ENCODE results near the gene NRCAM. TPM values are rescaled to one million over a fixed set of nuclear protein-coding genes. Genes with fewer than 3 reads are reported as not detected.
"Not testable (repeated sequence)": the region's sequence is repeated elsewhere in the genome, so short reads cannot be mapped to it uniquely, and the experiment has no call there.

The NRCAM gene
- total RNA-seq, 1 donor from 2014 or later, result not detected

GRCh38 chr7:108284349-108285002 is 171.8 kb downstream of the NRCAM start:
- peak overlapping the region; percentile 1 for H3K27ac Mint-ChIP-seq
- H3K4me3 Mint-ChIP-seq, result no peak overlapping the region
- no peaks in the 10 kb centered on the region for H3K36me3 Mint-ChIP-seq (ENCODE audit: low read depth)
- intact Hi-C loops (cut with micrococcal nuclease), result no loop called here
- H3K9me3 Mint-ChIP-seq, result no peaks in the 10 kb centered on the region
- no peak for DNase-seq
- peaks cover 6% of the 10 kb centered on the region for H3K27me3 Mint-ChIP-seq
- peaks cover 6% of the 10 kb centered on the region for H3K4me1 Mint-ChIP-seq

GRCh38 chr7:108283252-108283651 is 173.0 kb downstream of the NRCAM start:
- H3K4me3 Mint-ChIP-seq, result no peak overlapping the region
- peaks cover 6% of the 10 kb centered on the region for H3K4me1 Mint-ChIP-seq
- no peaks in the 10 kb centered on the region for H3K9me3 Mint-ChIP-seq
- no peak for DNase-seq
- no peaks in the 10 kb centered on the region for H3K36me3 Mint-ChIP-seq (ENCODE audit: low read depth)
- peaks cover 6% of the 10 kb centered on the region for H3K27me3 Mint-ChIP-seq
- no peak overlapping the region for H3K27ac Mint-ChIP-seq
- intact Hi-C loops (cut with micrococcal nuclease), result no loop called here

- no peak for DNase-seq
Observed at GRCh38 chr7:108282427-108282996, 173.7 kb downstream of the NRCAM start.

GRCh38 chr7:108280136-108280535 is 176.1 kb downstream of the NRCAM start:
- Mint-ChIP-seq H3K36me3 (ENCODE audit: low read depth) (no peaks in the 10 kb centered on the region), H3K27me3 (peaks cover 5% of the 10 kb centered on the region), H3K9me3 (peaks cover 6% of the 10 kb centered on the region), H3K4me3 (no peak overlapping the region), H3K4me1 (peaks cover 6% of the 10 kb centered on the region), H3K27ac (no peak overlapping the region)
- no peak for DNase-seq
- intact Hi-C loops (cut with micrococcal nuclease), result no loop called here

More at GRCh38 chr7:108282427-108282996, 173.7 kb downstream of the NRCAM start:
- intact Hi-C loops (cut with micrococcal nuclease), result no loop called here
- H3K4me3 Mint-ChIP-seq, result no peak overlapping the region
- H3K27ac Mint-ChIP-seq, result no peak overlapping the region
- peaks cover 6% of the 10 kb centered on the region for H3K27me3 Mint-ChIP-seq
- no peaks in the 10 kb centered on the region for H3K9me3 Mint-ChIP-seq
- peaks cover 6% of the 10 kb centered on the region for H3K4me1 Mint-ChIP-seq
- H3K36me3 Mint-ChIP-seq (ENCODE audit: low read depth), result no peaks in the 10 kb centered on the region

- no peak for DNase-seq
- H3K27ac Mint-ChIP-seq, result no peak overlapping the region
- H3K4me3 Mint-ChIP-seq, result no peak overlapping the region
- H3K27me3 Mint-ChIP-seq, result no peaks in the 10 kb centered on the region
- H3K4me1 Mint-ChIP-seq, result no peaks in the 10 kb centered on the region
- intact Hi-C loops (cut with micrococcal nuclease), result no loop called here
- peaks cover 6% of the 10 kb centered on the region for H3K9me3 Mint-ChIP-seq
- H3K36me3 Mint-ChIP-seq (ENCODE audit: low read depth), result no peaks in the 10 kb centered on the region
Observed at GRCh38 chr7:108278776-108279175, 177.5 kb downstream of the NRCAM start.

GRCh38 chr7:108278281-108278680 is 178.0 kb downstream of the NRCAM start:
- no peak overlapping the region for H3K4me3 Mint-ChIP-seq
- H3K9me3 Mint-ChIP-seq, result peaks cover 6% of the 10 kb centered on the region
- no peaks in the 10 kb centered on the region for H3K36me3 Mint-ChIP-seq (ENCODE audit: low read depth)
- no peaks in the 10 kb centered on the region for H3K4me1 Mint-ChIP-seq
- intact Hi-C loops (cut with micrococcal nuclease), result no loop called here
- no peaks in the 10 kb centered on the region for H3K27me3 Mint-ChIP-seq
- no peak for DNase-seq
- no peak overlapping the region for H3K27ac Mint-ChIP-seq

- intact Hi-C loops (cut with micrococcal nuclease); H3K4me1 Mint-ChIP-seq; H3K27me3 Mint-ChIP-seq; H3K4me3 Mint-ChIP-seq; H3K27ac Mint-ChIP-seq; H3K36me3 Mint-ChIP-seq (ENCODE audit: low read depth); H3K9me3 Mint-ChIP-seq; DNase-seq: not testable (repeated sequence)
Observed at GRCh38 chr7:108274447-108274846, 181.8 kb downstream of the NRCAM start.

GRCh38 chr7:108272891-108273290 is 183.3 kb downstream of the NRCAM start:
- not testable (repeated sequence) for H3K4me3 Mint-ChIP-seq

GRCh38 chr7:108270385-108271015 is 185.7 kb downstream of the NRCAM start:
- H3K4me1 Mint-ChIP-seq, result no peaks in the 10 kb centered on the region
- H3K4me3 Mint-ChIP-seq, result no peak overlapping the region
- no peaks in the 10 kb centered on the region for H3K36me3 Mint-ChIP-seq (ENCODE audit: low read depth)
- intact Hi-C loops (cut with micrococcal nuclease), result no loop called here
- H3K27ac Mint-ChIP-seq, result no peak overlapping the region
- H3K9me3 Mint-ChIP-seq, result no peaks in the 10 kb centered on the region
- DNase-seq, result no peak
- peaks cover 3% of the 10 kb centered on the region for H3K27me3 Mint-ChIP-seq

More at GRCh38 chr7:108272891-108273290, 183.3 kb downstream of the NRCAM start:
- H3K9me3 Mint-ChIP-seq; H3K36me3 Mint-ChIP-seq (ENCODE audit: low read depth); H3K27ac Mint-ChIP-seq; intact Hi-C loops (cut with micrococcal nuclease); H3K27me3 Mint-ChIP-seq; H3K4me1 Mint-ChIP-seq; DNase-seq: not testable (repeated sequence)

- Mint-ChIP-seq H3K4me3 (no peak overlapping the region), H3K4me1 (no peaks in the 10 kb centered on the region), H3K9me3 (no peaks in the 10 kb centered on the region), H3K27ac (no peak overlapping the region), H3K36me3 (ENCODE audit: low read depth) (no peaks in the 10 kb centered on the region), H3K27me3 (peaks cover 3% of the 10 kb centered on the region)
- intact Hi-C loops (cut with micrococcal nuclease), result no loop called here
- DNase-seq, result no peak
Observed at GRCh38 chr7:108268200-108268820, 187.9 kb downstream of the NRCAM start.

- Mint-ChIP-seq H3K4me1 (no peaks in the 10 kb centered on the region), H3K4me3 (no peak overlapping the region), H3K27ac (no peak overlapping the region), H3K27me3 (peaks cover 3% of the 10 kb centered on the region), H3K9me3 (no peaks in the 10 kb centered on the region), H3K36me3 (ENCODE audit: low read depth) (no peaks in the 10 kb centered on the region)
- DNase-seq, result no peak
- intact Hi-C loops (cut with micrococcal nuclease), result no loop called here
Observed at GRCh38 chr7:108267615-108268014, 188.6 kb downstream of the NRCAM start.

- H3K9me3 Mint-ChIP-seq, result no peaks in the 10 kb centered on the region
- peak; percentile 17 for DNase-seq
- no peaks in the 10 kb centered on the region for H3K36me3 Mint-ChIP-seq (ENCODE audit: low read depth)
- H3K27me3 Mint-ChIP-seq, result peaks cover 3% of the 10 kb centered on the region
- no peaks in the 10 kb centered on the region for H3K4me1 Mint-ChIP-seq
- no peak overlapping the region for H3K27ac Mint-ChIP-seq
- intact Hi-C loops (cut with micrococcal nuclease), result no loop called here
- H3K4me3 Mint-ChIP-seq, result no peak overlapping the region
Observed at GRCh38 chr7:108266491-108266890, 189.7 kb downstream of the NRCAM start.

GRCh38 chr7:108266035-108266434 is 190.2 kb downstream of the NRCAM start:
- DNase-seq, result peak; percentile 8
- Mint-ChIP-seq H3K9me3 (no peaks in the 10 kb centered on the region), H3K4me1 (no peaks in the 10 kb centered on the region), H3K36me3 (ENCODE audit: low read depth) (no peaks in the 10 kb centered on the region), H3K27ac (no peak overlapping the region), H3K4me3 (no peak overlapping the region), H3K27me3 (peaks cover 3% of the 10 kb centered on the region)
- intact Hi-C loops (cut with micrococcal nuclease), result no loop called here

GRCh38 chr7:108265007-108265406 is 191.2 kb downstream of the NRCAM start:
- H3K36me3 Mint-ChIP-seq (ENCODE audit: low read depth), result no peaks in the 10 kb centered on the region
- intact Hi-C loops (cut with micrococcal nuclease), result no loop called here
- H3K4me1 Mint-ChIP-seq, result no peaks in the 10 kb centered on the region
- no peak overlapping the region for H3K27ac Mint-ChIP-seq
- no peak overlapping the region for H3K4me3 Mint-ChIP-seq
- no peaks in the 10 kb centered on the region for H3K27me3 Mint-ChIP-seq
- no peaks in the 10 kb centered on the region for H3K9me3 Mint-ChIP-seq
- DNase-seq, result peak; percentile 24

All from activated CD4-positive, alpha-beta T cell treated with anti-CD3 and anti-CD28 coated beads, Interleukin-2, amount 10 ng/mL, durations not matched to agents 24 days and 14 days (primary cell).